SU-DHL-6 (cell line): Measurements from ENCODE around the gene NUDT4.
"Not testable (repeated sequence)": the region's sequence is repeated elsewhere in the genome, so short reads cannot be mapped to it uniquely, and the experiment has no call there.

Experiments
- H2AFZ ChIP-seq: fragments of 200-600 bp; sonication (generic); 2 replicates; pipeline ENCODE4 v1.6.1; 2014; ENCODE audit warnings: low read depth, mild to moderate bottlenecking, moderate library complexity, mixed read lengths, antibody characterized with exemption, low read length; ENCODE audit not compliant: severe bottlenecking
- H3F3A ChIP-seq: fragments of 200-600 bp; shearing (Covaris generic); 2 replicates; pipeline ENCODE4 v1.6.0; 2016; ENCODE audit warnings: antibody characterized with exemption, mild to moderate bottlenecking; ENCODE audit not compliant: insufficient read depth
- H3K27ac ChIP-seq: fragments of 200-600 bp; sonication (generic); 2 replicates; pipeline ENCODE4 v1.5.1; 2016; ENCODE audit warnings: low read depth, mild to moderate bottlenecking, low read length, moderate library complexity, mixed read lengths
- H3K27me3 ChIP-seq: fragments of 200-600 bp; sonication (generic), shearing (Covaris generic); 2 replicates; pipeline ENCODE4 v1.6.0; 2014; ENCODE audit warnings: mild to moderate bottlenecking, low read length
- H3K36me3 ChIP-seq: fragments of 200-600 bp; sonication (generic); 2 replicates; pipeline ENCODE4 v1.6.1; 2014; ENCODE audit warnings: mild to moderate bottlenecking, low read length, mixed read lengths
- H3K4me2 ChIP-seq: fragments of 300-600, 200-600 bp; shearing (Covaris generic), sonication (generic); 2 replicates; pipeline ENCODE4 v1.6.0; 2014; ENCODE audit warnings: low read length, low read depth, mild to moderate bottlenecking; ENCODE audit not compliant: poor library complexity, severe bottlenecking
- H3K4me3 ChIP-seq: fragments of 200-600 bp; sonication (generic); 2 replicates; pipeline ENCODE4 v1.5.1; 2014; ENCODE audit warnings: antibody characterized with exemption, low read length, mild to moderate bottlenecking, mixed read lengths; ENCODE audit not compliant: insufficient read depth, poor library complexity, severe bottlenecking
- H3K79me2 ChIP-seq: fragments of 200-600 bp; sonication (generic); 2 replicates; pipeline ENCODE4 v1.6.1; 2014; ENCODE audit warnings: mild to moderate bottlenecking, low read length, moderate library complexity; ENCODE audit not compliant: insufficient read depth
- H3K9ac ChIP-seq: fragments of 200-600 bp; sonication (generic); 2 replicates; pipeline ENCODE4 v1.7.0; 2014; ENCODE audit warnings: mild to moderate bottlenecking, low read length
- H3K9me2 ChIP-seq: fragments of 200-600 bp; sonication (generic); replicated peaks from 2 replicates; pipeline ENCODE4 v1.6.1; 2014; ENCODE audit warnings: low read length; ENCODE audit not compliant: insufficient read depth
- H3K9me3 ChIP-seq: fragments of 200-600 bp; sonication (generic); 2 replicates; pipeline ENCODE4 v1.6.1; 2014; ENCODE audit warnings: low read length, mixed read lengths; ENCODE audit not compliant: insufficient read depth
- H4K20me1 ChIP-seq: fragments of 200-600 bp; sonication (generic); 2 replicates; pipeline ENCODE4 v1.6.1; 2014; ENCODE audit warnings: low read depth, mild to moderate bottlenecking, antibody characterized with exemption, low read length, moderate library complexity, mixed read lengths
- CTCF ChIP-seq: fragments of 200-600 bp; sonication (generic); IDR thresholded peaks from one replicate; pipeline ENCODE4 v1.5.1; 2017; ENCODE audit warnings: antibody characterized with exemption, mild to moderate bottlenecking, low read length, moderate library complexity; ENCODE audit not compliant: insufficient read depth, poor library complexity, severe bottlenecking
- EZH2phosphoT487 ChIP-seq: fragments of 200-600 bp; sonication (generic), shearing (Covaris generic); conservative IDR thresholded peaks from 2 replicates; pipeline ENCODE4 v1.6.1; 2018; ENCODE audit warnings: mild to moderate bottlenecking, antibody characterized with exemption, low read length, moderate library complexity, mixed read lengths

NUDT4 gene

GRCh38 chr12:93429852-93430251 is 52.1 kb downstream of the NUDT4 start:
- no peak overlapping the region for H3K27ac ChIP-seq
- H3K9me3 ChIP-seq: no peaks in the 10 kb centered on the region
- no peak overlapping the region for H3K4me3 ChIP-seq
- H3F3A ChIP-seq: no peaks in the 10 kb centered on the region; the same call in 1 of the 2 replicates
- H3K4me2 ChIP-seq: no peak overlapping the region
- no peak overlapping the region for H3K9ac ChIP-seq
- no peaks in the 10 kb centered on the region for H3K27me3 ChIP-seq
- no peak overlapping the region for H2AFZ ChIP-seq
- no peaks in the 10 kb centered on the region for H3K36me3 ChIP-seq
- H3K9me2 ChIP-seq: no peaks in the 10 kb centered on the region
- TF ChIP-seq EZH2phosphoT487 (no peak), CTCF (no peak)
- peaks cover 58% of the 10 kb centered on the region for H4K20me1 ChIP-seq
- peaks cover 100% of the 10 kb centered on the region for H3K79me2 ChIP-seq

GRCh38 chr12:93430280-93430679 is 52.6 kb downstream of the NUDT4 start:
- H3K27me3 ChIP-seq: no peaks in the 10 kb centered on the region
- no peak overlapping the region for H3K4me2 ChIP-seq
- peaks cover 56% of the 10 kb centered on the region for H4K20me1 ChIP-seq
- H3K36me3 ChIP-seq: no peaks in the 10 kb centered on the region
- TF ChIP-seq CTCF (no peak), EZH2phosphoT487 (no peak)
- H3K27ac ChIP-seq: no peak overlapping the region
- no peaks in the 10 kb centered on the region for H3K9me2 ChIP-seq
- no peak overlapping the region for H3K9ac ChIP-seq
- H3K79me2 ChIP-seq: peaks cover 100% of the 10 kb centered on the region
- H2AFZ ChIP-seq: no peak overlapping the region
- no peaks in the 10 kb centered on the region for H3K9me3 ChIP-seq
- H3K4me3 ChIP-seq: no peak overlapping the region
- H3F3A ChIP-seq: no peaks in the 10 kb centered on the region; the same call in 1 of the 2 replicates

- not testable (repeated sequence) for H3K36me3 ChIP-seq, H3K9me3 ChIP-seq, H3K4me3 ChIP-seq, H3K27me3 ChIP-seq, H3K9ac ChIP-seq, H3K27ac ChIP-seq, H3F3A ChIP-seq, H2AFZ ChIP-seq, H3K9me2 ChIP-seq, H3K4me2 ChIP-seq
- Histone ChIP-seq H3K79me2 (peaks cover 100% of the 10 kb centered on the region), H4K20me1 (peaks cover 67% of the 10 kb centered on the region)
Measured at GRCh38 chr12:93432031-93432430, 54.3 kb downstream of the NUDT4 start.

DNA sequence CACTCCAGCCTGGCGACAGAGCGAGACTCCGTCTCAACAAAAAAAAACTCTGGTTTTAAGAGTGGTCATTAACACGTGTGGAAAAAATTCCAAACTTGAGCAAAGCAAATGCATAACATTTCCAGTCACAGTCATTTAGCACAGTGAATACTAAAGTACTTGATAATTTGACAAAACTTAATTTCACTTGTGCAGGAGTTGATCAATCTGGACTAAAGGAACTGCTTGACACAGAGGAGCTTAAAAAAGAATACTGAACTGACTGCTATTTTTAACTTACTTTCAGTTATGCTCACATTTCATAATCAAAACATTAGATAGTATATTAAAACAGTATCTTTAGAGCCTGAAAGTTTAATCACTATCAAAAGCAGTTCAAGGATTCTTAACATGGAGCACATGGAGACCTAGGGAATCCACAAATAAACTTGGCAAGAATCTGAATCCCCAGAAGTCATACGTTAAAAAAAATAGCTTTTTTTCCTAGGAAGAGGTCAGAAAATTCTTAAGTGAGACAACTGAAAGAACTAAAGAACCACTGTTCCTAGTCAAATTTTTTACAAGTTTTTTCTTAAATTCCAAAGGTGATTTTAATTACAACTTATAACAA is 56.6 kb downstream of the NUDT4 start:
- Histone ChIP-seq H4K20me1 (peaks cover 73% of the 10 kb centered on the region), H3K27ac (no peak overlapping the region), H3K4me2 (peak overlapping the region; percentile 19), H3K9ac (no peak overlapping the region), H3K27me3 (no peaks in the 10 kb centered on the region), H2AFZ (no peak overlapping the region), H3K9me3 (no peaks in the 10 kb centered on the region), H3F3A (peaks cover 9% of the 10 kb centered on the region; the same call in 1 of the 2 replicates), H3K36me3 (no peaks in the 10 kb centered on the region), H3K9me2 (no peaks in the 10 kb centered on the region), H3K4me3 (no peak overlapping the region), H3K79me2 (peaks cover 100% of the 10 kb centered on the region)
- TF ChIP-seq EZH2phosphoT487 (no peak), CTCF (no peak)
